ENCODE data around the gene EIPR1.
"Not testable (repeated sequence)": the region's sequence is repeated elsewhere in the genome, so short reads cannot be mapped to it uniquely, and the experiment has no call there.

The EIPR1 gene

GRCh38 chr2:3185256-3185655, 192.4 kb downstream of the EIPR1 start:
- no peak for DNase-seq

- DNase-seq, result no peak
Observed at GRCh38 chr2:3184167-3184566, 193.5 kb downstream of the EIPR1 start.

GRCh38 chr2:3183766-3184165, 193.9 kb downstream of the EIPR1 start:
- DNase-seq, result no peak

GRCh38 chr2:3182848-3183247, 194.8 kb downstream of the EIPR1 start:
- DNase-seq, result no peak

DNA sequence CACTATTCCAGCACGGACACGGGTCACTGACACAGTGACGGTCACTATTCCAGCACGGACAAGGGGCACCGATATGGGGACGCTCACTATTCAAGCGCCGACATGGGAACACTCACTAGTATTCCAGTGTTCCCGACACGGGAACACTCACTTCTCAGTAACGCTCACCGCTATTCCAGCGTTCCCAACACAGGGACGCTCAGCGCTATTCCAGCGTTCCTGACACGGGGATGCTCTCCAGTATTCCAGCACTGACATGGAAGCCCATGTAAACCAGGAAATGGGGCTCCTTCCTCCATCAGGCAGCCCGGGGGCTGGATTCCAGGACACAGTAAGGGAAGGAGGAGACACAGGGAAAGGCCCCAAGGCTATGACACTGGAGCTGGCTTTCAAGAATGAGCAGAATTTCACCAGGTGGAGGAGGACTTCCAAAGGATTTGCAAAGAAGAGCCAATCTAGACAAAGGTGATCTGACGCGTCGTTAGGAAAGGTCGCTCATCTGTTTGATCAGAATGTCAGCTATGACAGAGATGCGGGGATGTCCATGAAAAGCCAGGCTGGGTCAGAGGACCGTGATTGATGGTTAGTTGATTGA, 196.1 kb downstream of the EIPR1 start:
- DNase-seq, result no peak

DNA sequence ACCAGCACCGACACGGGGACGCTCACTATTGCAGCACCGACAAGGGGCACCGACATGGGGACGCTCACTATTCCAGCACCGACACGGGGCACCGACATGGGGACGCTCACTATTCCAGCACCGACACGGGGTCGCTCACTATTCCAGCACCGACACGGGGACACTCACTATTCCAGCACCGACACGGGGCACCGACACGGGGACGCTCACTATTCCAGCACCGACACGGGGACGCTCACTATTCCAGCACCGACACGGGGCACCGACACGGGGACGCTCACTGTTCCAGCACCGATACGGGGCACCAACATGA, 196.8 kb downstream of the EIPR1 start:
- DNase-seq, result not testable (repeated sequence)

DNA sequence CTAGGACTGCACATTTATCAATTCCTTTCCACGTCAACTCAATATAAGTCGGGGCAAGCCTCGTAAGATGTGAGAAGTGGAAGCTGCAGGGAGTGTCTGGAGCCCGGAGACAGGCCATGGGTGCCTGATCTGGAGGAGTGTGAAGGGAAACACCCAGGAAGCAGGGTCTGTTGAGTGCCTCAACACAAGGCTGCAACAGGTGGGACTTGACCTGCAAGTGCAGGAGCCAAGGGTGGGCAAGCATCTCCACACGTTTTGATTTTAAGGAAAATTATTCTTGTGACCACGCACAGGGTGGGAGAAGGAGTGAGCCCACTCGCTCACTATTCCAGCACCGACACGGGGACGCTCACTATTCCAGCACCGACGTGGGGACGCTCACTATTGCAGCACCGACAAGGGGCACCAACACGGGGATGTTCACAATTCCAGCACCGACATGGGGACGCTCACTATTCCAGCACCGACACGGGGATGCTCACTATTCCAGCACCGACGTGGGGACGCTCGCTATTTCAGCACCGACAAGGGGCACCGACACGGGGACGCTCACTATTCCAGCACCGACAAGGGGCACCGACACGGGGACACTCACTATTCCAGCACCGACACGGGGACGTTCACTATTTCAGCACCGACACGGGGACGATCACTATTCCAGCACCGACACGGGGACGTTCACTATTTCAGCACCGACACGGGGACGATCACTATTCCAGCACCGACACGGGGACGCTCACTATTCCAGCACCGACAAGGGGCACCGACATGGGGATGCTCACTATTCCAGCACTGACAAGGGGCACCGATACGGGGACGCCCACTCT, 197.3 kb downstream of the EIPR1 start:
- DNase-seq, result no peak

DNA sequence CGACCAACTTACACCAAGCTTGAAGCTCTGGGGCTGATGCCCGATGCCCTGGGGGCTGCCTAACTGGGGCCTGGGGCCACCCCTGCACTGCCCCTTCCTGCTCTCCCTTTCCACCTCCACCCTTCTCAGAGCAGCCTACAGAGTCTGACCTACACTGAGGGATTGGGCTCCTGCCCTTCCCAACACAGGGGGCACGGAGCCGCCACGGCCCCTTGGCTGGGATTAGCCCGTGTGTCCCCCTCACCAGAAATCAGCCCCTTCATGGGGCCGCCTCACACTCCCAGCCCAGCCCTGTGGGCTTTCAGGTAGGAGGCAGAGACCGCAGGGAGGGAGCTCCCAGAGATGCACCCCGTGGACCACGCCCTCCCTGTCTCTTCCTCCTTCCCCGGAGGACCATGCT, 198.0 kb downstream of the EIPR1 start:
- no peak for DNase-seq

- DNase-seq, result no peak
Observed at GRCh38 chr2:3179208-3179607, 198.4 kb downstream of the EIPR1 start.

GRCh38 chr2:3178578-3179031, 199.0 kb downstream of the EIPR1 start:
- no peak for DNase-seq

GRCh38 chr2:3177891-3178577, 199.6 kb downstream of the EIPR1 start:
- DNase-seq, result no peak

- DNase-seq, result no peak
Observed at GRCh38 chr2:3176869-3177255, 200.8 kb downstream of the EIPR1 start.

DNA sequence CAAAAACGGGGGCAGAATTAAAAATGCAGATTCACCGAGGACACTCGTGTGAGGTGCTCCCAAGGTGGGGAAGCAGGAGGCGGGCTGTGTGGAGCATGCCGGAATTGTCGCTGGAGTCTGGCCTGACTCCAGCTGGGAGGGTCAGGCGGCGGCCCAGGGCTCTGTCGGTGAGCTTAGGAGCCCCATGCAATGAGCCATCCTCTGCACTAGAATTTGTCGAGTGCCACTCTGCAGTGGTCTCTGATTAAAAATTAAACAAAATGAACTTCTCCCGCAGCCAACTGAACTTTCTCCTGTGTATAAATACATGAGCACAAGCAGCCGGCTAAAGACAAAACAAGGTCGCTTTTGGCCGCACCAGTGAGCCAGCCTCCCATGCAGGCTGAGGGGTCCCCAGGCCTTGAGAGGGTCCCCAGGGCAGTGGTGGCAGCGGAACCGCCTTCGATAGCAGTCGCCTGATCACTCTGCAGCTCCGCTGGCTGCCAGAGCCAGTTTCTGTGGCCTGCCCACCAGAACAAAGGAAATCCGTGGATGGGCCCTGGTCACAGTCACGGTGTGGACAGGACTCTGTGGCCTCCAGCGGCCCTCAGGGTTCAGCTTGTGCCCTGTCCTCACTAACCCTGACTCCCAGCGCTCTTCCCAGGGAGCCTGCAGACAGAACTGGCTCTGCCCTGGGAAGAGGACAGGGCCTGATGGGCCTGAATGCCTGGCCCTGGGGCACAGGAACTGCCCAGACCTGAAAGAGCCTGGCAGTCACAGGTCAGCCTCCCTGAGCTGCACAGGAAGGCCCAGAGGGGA, 201.3 kb downstream of the EIPR1 start:
- no peak for DNase-seq

DNA sequence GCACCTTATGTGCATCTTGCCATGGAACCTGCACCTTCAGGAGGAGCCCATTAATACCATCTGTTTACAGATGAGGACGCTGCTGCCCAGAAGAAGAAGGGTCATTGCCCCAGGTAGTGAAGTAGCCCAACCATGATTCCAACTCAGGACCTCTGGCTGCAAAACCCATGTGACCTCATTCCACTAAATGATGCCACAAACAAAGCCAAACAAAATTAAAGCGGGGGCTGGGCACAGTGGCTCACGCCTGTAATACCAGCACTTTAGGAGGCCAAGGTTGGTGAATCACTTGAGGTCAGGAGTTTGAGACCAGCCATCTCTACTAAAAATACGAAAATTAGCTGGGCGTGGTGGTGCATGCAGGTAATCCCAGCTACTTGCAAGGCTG, 202.1 kb downstream of the EIPR1 start:
- DNase-seq, result no peak

- no peak for DNase-seq
Observed at GRCh38 chr2:3174626-3175567, 202.7 kb downstream of the EIPR1 start.

DNA sequence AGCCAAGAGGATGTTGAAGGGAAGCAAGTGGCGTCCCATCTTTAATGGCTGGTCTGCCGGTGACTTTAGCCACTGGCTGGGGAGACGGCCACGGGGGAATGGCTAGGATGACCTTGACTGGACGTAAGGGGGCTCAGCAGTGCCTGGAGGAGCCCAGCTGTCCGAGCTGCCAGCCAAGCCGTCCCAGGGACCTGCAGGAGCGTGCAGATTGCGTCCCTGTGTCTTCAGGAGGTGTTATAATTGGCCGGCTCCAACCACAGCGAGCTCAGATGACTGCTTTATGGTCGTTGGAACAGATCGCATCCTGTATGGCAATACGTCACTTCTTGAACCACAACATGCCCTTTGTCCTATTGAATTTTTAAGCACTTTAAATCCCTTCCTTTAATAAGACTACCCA, 204.6 kb downstream of the EIPR1 start:
- no peak for DNase-seq

DNA sequence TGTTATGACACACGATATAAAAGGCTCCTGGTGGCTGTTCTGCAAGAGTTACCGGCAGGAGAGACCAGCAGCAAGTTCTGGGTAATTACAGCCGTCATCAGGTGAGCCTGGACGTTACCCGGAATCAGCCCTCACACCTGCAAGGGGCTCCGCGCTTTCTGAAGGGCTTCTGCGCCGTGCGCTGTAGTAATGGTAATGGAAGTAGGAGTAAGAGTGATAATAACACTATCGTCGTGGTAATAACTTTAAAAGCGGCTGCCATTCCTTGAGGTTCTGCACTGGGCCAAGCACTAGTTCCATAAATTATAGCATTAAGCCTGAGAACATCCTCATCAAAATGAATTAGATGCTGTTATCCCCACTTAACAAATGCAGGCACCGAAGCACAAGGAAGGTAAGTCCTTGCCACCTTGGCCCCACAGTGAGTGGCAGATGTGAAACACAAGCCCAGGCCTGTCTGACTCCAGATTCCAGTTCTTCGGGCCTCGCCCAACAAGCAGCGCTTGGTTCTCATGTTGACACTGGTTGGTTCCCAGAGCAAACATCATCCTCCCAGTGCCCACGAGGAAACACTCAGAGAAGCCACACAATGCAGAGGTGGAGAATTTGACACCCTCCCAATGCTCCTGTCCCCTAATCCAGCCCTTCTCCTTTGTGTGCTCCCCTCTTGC, 205.2 kb downstream of the EIPR1 start:
- DNase-seq, result peak; percentile 64

GRCh38 chr2:3171564-3172264, 205.9 kb downstream of the EIPR1 start:
- DNase-seq, result no peak

DNA sequence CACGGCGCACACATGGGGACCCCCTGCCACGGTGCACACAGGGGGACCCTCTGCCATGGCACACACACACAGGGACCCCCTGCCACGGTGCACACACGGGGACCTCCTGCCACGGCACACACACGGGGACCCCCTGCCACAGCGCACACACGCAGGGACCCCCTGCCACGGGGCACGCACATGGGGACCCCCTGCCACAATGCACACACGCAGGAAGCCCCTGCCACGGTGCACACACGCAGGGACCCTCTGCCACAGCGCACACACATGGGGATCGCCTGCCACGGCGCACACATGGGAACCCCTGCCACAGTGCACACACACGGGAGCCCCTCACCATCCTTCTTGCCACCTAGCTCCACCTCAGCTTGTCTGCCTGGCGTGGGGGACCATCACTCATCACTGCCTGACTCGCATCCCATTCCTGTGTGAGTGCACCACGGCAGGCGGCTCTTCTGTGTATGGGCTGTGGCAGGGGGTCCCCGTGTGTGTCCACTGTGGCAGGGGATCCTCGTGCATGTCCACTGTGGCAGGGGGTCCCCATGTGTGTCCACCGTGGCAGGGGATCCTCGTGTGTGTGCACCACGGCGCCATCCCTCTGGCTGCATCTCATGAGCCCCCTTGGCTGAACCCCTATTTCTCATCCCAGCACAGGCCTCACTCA, 206.7 kb downstream of the EIPR1 start:
- DNase-seq, result no peak

- no peak for DNase-seq
Observed at GRCh38 chr2:3169106-3169870, 208.3 kb downstream of the EIPR1 start.

Data from NCI-H345 (cell line).